H7 (cell line): ENCODE measurements around the gene EXOC6B. TPM values are rescaled to one million over a fixed set of nuclear protein-coding genes. Genes with fewer than 3 reads are reported as not detected.
"Not testable (repeated sequence)": the region's sequence is repeated elsewhere in the genome, so short reads cannot be mapped to it uniquely, and the experiment has no call there.

Experiments used
- DNase-seq: peaks from one replicate; pipeline ENCODE4 v3.0.0; 2012
- H3K27me3 ChIP-seq: 2 replicates; pipeline ENCODE4 v1.6.0; 2011; ENCODE audit warnings: mild to moderate bottlenecking, low read length; ENCODE audit not compliant: control insufficient read depth, insufficient read depth
- H3K36me3 ChIP-seq: replicated peaks from 2 replicates; pipeline ENCODE4 v1.5.1; 2011; ENCODE audit warnings: low read length; ENCODE audit not compliant: control insufficient read depth, insufficient read depth
- H3K4me3 ChIP-seq: 2 replicates; pipeline ENCODE4 v1.5.1; 2011; ENCODE audit warnings: low read depth, mild to moderate bottlenecking, control low read depth, low read length, moderate library complexity; ENCODE audit not compliant: insufficient read depth
- total RNA-seq: library from RNA; depleted of rRNA; stranded (reverse); fragments of >200 nt; shearing (Covaris generic); gene quantifications from 2 replicates; pipeline ENCODE4 v1.2.3, GENCODE V29; 2014

EXOC6B gene
- total RNA-seq, 1 experiment from 2014 or later, result 20.5 TPM

- H3K4me3 ChIP-seq, result no peak overlapping the region
- H3K36me3 ChIP-seq, result no peaks in the 10 kb centered on the region
- no peak for DNase-seq
- H3K27me3 ChIP-seq, result no peaks in the 10 kb centered on the region
These were observed 342.5 kb downstream of the EXOC6B start for GRCh38 chr2:72483346-72483745.

- no peak for DNase-seq
- H3K36me3 ChIP-seq, result no peaks in the 10 kb centered on the region; the same call in none of the 2 replicates
- no peak overlapping the region for H3K4me3 ChIP-seq
- H3K27me3 ChIP-seq, result no peaks in the 10 kb centered on the region
These were observed 350.6 kb downstream of the EXOC6B start for GRCh38 chr2:72475246-72475645.

GRCh38 chr2:72457801-72458516, 367.9 kb downstream of the EXOC6B start:
- Histone ChIP-seq H3K4me3 (no peak overlapping the region), H3K36me3 (no peaks in the 10 kb centered on the region; the same call in 1 of the 2 replicates), H3K27me3 (no peaks in the 10 kb centered on the region)
- no peak for DNase-seq

- Histone ChIP-seq H3K36me3 (no peaks in the 10 kb centered on the region), H3K27me3 (no peaks in the 10 kb centered on the region), H3K4me3 (no peak overlapping the region)
- no peak for DNase-seq
These were observed 371.6 kb downstream of the EXOC6B start for GRCh38 chr2:72454189-72454588.

GRCh38 chr2:72442270-72442669, 383.6 kb downstream of the EXOC6B start:
- Histone ChIP-seq H3K36me3 (no peaks in the 10 kb centered on the region), H3K4me3 (no peak overlapping the region), H3K27me3 (no peaks in the 10 kb centered on the region)
- DNase-seq, result no peak

- Histone ChIP-seq H3K27me3 (no peaks in the 10 kb centered on the region), H3K4me3 (no peak overlapping the region), H3K36me3 (no peaks in the 10 kb centered on the region)
- DNase-seq, result no peak
These were observed 385.9 kb downstream of the EXOC6B start for GRCh38 chr2:72439892-72440291.

GRCh38 chr2:72438364-72438763, 387.5 kb downstream of the EXOC6B start:
- no peak for DNase-seq
- Histone ChIP-seq H3K4me3 (no peak overlapping the region), H3K36me3 (no peaks in the 10 kb centered on the region), H3K27me3 (no peaks in the 10 kb centered on the region)

GRCh38 chr2:72431737-72432136, 394.1 kb downstream of the EXOC6B start:
- no peaks in the 10 kb centered on the region for H3K27me3 ChIP-seq
- H3K36me3 ChIP-seq, result no peaks in the 10 kb centered on the region
- no peak for DNase-seq
- H3K4me3 ChIP-seq, result no peak overlapping the region

- peak; percentile 12 for DNase-seq
- H3K4me3 ChIP-seq, result no peak overlapping the region
- no peaks in the 10 kb centered on the region for H3K27me3 ChIP-seq
- H3K36me3 ChIP-seq, result no peaks in the 10 kb centered on the region
These were observed 398.6 kb downstream of the EXOC6B start for GRCh38 chr2:72427022-72427861.

GRCh38 chr2:72425996-72426395, 399.8 kb downstream of the EXOC6B start:
- no peak for DNase-seq
- H3K36me3 ChIP-seq, result no peaks in the 10 kb centered on the region
- no peaks in the 10 kb centered on the region for H3K27me3 ChIP-seq
- H3K4me3 ChIP-seq, result no peak overlapping the region

- no peak overlapping the region for H3K4me3 ChIP-seq
- no peaks in the 10 kb centered on the region for H3K36me3 ChIP-seq
- no peak for DNase-seq
- H3K27me3 ChIP-seq, result no peaks in the 10 kb centered on the region
These were observed 402.1 kb downstream of the EXOC6B start for GRCh38 chr2:72423756-72424155.

GRCh38 chr2:72421771-72422379, 404.0 kb downstream of the EXOC6B start:
- DNase-seq, H3K4me3 ChIP-seq, H3K36me3 ChIP-seq, H3K27me3 ChIP-seq: not testable (repeated sequence)

GRCh38 chr2:72415781-72416475, 409.9 kb downstream of the EXOC6B start:
- Histone ChIP-seq H3K27me3 (no peaks in the 10 kb centered on the region), H3K36me3 (no peaks in the 10 kb centered on the region), H3K4me3 (no peak overlapping the region)
- DNase-seq, result no peak

GRCh38 chr2:72415241-72415661, 410.6 kb downstream of the EXOC6B start:
- no peak overlapping the region for H3K4me3 ChIP-seq
- DNase-seq, result no peak
- no peaks in the 10 kb centered on the region for H3K27me3 ChIP-seq
- no peaks in the 10 kb centered on the region for H3K36me3 ChIP-seq
